GM20000 (cell line): ENCODE results near the gene RNF214.

Source experiments
- DNase-seq: peaks from one replicate; pipeline ENCODE4 v3.0.0; 2012; ENCODE audit warnings: low spot score
- TF ChIP-seq, protein P1 (sequence below): IDR thresholded peaks from 2 replicates; pipeline ENCODE4 v1.5.1; 2012; ENCODE audit warnings: mild to moderate bottlenecking, control low read depth; ENCODE audit errors: extremely low read depth, missing control alignments

The RNF214 gene

DNA sequence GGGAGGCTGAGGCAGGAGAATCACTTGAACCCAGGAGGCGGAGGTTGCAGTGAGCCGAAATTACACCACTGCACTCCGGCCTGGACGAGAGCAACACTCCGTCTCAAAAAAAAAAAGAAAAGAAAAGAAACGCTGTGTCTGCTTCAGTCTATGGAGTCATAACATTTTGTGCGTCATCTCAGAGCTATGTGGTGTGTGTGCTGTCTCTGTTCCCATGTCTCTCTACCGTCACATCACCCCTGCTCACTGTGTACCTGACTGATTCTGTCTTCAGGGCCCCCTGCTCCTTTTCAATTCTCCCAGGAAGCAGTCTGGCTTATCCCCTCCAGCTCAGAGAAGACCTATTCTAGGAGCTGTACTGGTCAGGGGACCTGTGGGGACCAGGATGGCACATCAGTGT lies 65.7 kb downstream of the RNF214 start:
- DNase-seq, result no peak
- TF ChIP-seq, protein P1, sequence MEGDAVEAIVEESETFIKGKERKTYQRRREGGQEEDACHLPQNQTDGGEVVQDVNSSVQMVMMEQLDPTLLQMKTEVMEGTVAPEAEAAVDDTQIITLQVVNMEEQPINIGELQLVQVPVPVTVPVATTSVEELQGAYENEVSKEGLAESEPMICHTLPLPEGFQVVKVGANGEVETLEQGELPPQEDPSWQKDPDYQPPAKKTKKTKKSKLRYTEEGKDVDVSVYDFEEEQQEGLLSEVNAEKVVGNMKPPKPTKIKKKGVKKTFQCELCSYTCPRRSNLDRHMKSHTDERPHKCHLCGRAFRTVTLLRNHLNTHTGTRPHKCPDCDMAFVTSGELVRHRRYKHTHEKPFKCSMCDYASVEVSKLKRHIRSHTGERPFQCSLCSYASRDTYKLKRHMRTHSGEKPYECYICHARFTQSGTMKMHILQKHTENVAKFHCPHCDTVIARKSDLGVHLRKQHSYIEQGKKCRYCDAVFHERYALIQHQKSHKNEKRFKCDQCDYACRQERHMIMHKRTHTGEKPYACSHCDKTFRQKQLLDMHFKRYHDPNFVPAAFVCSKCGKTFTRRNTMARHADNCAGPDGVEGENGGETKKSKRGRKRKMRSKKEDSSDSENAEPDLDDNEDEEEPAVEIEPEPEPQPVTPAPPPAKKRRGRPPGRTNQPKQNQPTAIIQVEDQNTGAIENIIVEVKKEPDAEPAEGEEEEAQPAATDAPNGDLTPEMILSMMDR, result no peak

DNA sequence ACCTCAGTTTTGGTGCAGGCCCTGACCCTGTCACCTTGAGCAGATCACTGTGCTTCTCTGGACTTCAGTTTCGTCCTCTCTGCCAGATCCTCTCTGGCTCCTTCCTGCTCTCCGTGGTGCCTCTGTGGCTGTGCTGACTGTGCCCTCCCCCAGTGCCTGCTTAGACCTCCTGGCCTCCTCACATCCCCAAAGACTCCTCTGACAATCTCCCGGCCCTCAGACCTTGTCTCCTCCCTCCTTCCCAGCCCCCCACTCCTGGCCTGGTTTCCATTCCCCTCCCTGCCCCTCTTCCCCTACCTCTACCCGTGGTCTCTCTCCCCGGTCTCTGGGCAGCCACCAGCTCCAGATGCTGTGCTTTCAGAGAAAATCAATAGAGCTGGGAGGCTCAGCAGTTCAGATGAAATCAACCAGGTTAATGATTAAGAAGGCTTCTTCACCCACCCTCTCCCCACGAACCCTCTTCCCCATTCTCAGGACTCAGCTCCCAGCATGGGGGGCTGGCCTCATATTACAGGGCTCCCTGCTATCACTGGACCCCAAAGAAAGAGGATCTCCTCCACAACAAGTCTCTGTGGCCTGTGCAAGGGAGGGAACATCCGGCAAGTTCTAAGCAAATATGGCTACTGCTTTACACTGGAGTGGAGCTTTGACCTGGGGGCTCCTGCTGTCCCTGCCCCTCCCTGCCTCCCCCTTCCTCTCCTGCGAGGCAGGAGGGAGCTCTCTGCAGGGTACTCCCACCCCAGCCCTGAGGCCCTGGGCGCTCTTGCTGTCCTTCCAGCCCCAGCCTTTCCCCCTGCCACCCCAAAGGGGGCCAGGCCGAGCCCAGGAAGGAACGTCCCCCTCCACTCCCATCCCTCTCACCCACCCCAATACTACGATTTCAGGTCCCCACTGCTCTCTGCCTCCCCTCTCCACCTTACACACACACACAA lies 67.1 kb downstream of the RNF214 start:
- TF ChIP-seq, protein P1, result no peak
- DNase-seq, result no peak

DNA sequence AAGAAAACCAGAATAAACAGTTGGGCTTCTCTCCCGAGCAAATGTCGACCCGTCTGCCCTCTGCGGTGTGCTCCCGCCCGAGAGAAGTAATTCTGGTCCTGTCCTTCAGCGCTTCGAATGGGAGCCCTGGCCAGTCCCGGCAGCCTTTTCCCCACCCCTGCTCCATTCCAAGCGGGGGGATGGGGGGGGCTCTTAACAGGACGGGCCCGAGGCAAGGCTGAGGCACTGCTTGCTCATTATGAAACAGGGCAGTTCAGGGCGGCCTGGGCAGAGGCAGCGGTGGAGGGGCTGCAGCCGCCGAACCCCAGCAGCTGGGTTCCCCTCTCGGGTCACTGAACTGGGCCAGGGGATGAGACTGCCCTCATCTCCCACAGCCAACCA lies 67.8 kb downstream of the RNF214 start:
- DNase-seq, result no peak
- TF ChIP-seq, protein P1, result no peak

DNA sequence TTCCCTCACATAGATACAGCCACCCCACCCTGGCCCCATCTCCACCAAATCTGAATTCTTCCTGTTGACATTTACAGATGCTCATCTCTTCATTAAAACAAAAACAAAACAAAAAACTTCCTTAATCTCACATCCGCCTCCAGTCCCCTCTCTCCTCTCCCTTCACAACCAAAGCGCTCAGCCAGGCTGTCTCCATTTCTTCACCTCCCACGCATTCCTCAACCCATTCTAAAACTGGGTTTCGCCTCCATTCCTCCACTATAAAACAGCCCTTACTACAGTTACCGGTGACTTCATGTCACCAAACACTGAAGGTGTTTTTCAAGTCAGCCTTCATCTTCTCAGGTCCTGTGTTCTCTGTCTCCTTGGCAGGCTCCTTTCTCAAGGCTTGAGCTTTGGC lies 68.3 kb downstream of the RNF214 start:
- DNase-seq, result no peak
- TF ChIP-seq, protein P1, result no peak

DNA sequence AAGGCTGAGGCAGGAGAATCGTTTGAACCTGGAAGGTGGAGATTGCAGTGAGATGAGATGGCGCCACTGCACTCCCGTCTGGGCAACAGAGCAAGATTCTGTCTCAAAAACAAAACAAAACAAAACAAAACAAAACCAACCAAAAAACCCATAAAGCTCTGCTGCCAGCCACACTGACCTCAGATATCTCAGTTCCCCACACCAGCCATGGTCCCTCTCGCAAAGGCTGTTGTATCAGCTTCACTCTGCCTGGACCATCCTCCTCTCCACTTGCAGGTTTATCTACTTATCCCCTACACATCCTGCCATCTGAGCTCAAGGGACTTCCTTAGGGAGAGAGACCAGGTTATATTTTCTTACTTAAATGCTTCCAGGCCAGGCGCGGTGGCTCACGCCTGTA lies 69.8 kb downstream of the RNF214 start:
- TF ChIP-seq, protein P1, result no peak
- no peak for DNase-seq

DNA sequence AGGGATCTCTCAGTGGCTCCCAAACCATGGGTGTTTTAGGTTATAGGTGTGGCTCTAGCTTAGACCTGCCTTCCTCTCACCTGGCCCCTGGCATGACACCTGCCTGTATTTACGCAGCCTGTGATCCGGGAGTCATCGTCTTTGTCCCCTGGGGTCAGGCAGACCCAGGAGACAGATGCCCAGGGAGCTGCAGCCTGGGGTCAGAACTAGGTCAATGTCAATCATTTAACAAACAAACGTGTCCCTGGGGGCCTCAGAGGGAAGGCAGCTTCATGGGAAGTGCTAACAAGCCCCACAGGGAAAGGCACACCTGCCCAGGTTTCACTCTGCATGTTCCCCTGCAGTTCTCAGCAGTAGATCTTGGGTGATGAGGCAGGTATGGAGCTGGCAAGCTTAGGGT lies 70.6 kb downstream of the RNF214 start:
- TF ChIP-seq, protein P1, result no peak
- no peak for DNase-seq

DNA sequence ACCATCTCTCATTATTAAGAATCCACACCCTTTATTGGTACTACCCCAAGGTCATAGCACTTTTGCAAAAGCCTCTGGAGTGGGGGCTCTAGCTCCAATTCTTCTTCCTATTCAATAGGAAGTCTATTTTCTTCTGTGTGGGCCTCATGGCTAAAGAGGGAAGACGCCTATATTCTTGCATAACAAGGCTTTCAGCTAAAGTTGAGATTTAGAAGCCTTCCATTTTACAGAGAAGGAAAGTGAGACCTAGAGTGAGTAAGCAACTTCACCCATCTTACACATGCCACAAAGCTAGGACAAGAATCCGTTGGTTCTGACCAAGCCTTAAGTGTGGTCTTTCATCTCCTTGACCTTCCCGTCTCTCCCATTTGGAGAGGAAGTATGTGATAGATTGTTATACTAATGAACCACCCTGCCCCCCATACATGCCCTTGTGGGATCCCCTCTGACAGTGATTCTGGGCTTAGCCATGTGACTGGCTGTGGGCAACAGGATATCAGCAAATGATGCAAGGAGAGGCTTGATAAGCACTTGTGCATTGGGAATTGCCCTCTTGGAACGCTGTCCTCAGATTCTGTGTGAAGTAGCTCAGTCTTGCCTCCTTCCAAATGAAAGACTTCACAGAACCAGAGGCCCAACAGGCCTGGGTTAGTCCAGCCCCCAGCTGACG lies 71.3 kb downstream of the RNF214 start:
- DNase-seq, result no peak
- TF ChIP-seq, protein P1, result no peak
